Lower leg skin (tissue), 3 donors: Measurements from ENCODE around the gene TMCO4.

Experiments used
- POLR2A ChIP-seq, 2 donors: fragments of 450-650 bp; IDR thresholded peaks; one replicate each; pipeline ENCODE4 v1.6.1; 2016 to 2017; ENCODE audit warnings: antibody characterized with exemption in 2 of 2, mild to moderate bottlenecking in 1 of 2, moderate library complexity in 1 of 2
- TF ChIP-seq, protein P1 (sequence below), 3 donors: fragments of 450-650 bp; IDR thresholded peaks; one replicate each; pipeline ENCODE4 v1.5.1; 2016; ENCODE audit warnings: antibody characterized with exemption in 3 of 3, mild to moderate bottlenecking in 3 of 3, moderate library complexity in 2 of 3

DNA sequence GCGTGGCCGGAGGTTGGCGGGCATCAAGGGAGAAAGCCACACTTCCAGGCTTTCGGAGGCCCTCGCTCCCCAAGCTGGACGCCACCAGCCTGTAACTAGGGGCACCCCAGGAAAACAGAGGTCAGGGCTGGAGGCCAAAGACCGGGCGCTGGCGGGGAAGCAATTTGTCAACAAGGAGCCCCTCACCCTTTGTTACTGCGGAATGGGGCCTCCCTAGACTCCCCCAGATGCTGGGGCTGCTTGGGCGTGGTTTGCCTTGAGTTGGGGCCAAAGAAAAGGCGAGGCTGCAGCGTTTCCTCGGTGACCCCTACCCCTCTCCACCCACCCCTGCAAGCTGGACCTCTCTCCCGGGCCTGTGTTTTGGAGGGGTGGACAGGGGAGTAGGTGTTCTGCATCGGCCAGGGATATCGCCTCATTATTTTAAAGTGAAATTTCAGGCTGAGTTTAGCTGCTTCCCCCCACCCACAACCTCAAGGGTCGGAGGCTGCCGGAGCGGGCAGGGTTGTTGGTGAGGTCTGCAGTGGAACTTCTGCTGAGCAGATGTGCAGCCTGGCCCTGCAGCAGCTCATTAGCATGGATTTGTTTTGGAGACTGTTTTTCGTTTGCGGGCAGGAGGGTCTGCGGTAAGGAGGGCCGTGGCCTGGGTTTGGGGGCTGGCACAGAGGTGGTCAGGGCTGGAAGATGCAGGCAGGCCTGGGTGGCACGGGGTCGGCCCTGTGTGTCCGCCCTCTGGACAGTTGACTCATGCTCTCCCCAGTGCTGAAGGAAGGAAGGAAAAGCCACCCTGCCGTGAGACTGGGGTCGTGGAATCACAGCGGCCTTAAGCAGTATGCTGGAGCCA lies 154.1 kb downstream of the TMCO4 start:
- TF ChIP-seq, protein P1, sequence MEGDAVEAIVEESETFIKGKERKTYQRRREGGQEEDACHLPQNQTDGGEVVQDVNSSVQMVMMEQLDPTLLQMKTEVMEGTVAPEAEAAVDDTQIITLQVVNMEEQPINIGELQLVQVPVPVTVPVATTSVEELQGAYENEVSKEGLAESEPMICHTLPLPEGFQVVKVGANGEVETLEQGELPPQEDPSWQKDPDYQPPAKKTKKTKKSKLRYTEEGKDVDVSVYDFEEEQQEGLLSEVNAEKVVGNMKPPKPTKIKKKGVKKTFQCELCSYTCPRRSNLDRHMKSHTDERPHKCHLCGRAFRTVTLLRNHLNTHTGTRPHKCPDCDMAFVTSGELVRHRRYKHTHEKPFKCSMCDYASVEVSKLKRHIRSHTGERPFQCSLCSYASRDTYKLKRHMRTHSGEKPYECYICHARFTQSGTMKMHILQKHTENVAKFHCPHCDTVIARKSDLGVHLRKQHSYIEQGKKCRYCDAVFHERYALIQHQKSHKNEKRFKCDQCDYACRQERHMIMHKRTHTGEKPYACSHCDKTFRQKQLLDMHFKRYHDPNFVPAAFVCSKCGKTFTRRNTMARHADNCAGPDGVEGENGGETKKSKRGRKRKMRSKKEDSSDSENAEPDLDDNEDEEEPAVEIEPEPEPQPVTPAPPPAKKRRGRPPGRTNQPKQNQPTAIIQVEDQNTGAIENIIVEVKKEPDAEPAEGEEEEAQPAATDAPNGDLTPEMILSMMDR (IDR thresholded peaks at IDR 0.05) = no peak
- no peak for TF ChIP-seq POLR2A (IDR thresholded peaks at IDR 0.05)
